ENCODE measurements around the gene SRBD1.

- TF ChIP-seq POLR2A (IDR thresholded peaks at IDR 0.05; ENCODE audit: low read depth) (no peak), CTCF (IDR thresholded peaks at IDR 0.05) (peak in 1 of 3 experiments; percentile 28), EP300 (IDR thresholded peaks at IDR 0.05) (no peak), POLR2AphosphoS5 (IDR thresholded peaks at IDR 0.05) (no peak)
These were observed 3.4 kb downstream of the SRBD1 start for GRCh38 chr2:45607701-45608100.

Data from esophagus muscularis mucosa (tissue), 4 donors.